ENCODE results near the gene HDAC4. TPM values are rescaled to one million over a fixed set of nuclear protein-coding genes. Genes with fewer than 3 reads are reported as not detected.

Gene HDAC4
- total and polyA plus RNA-seq, 2 donors from 2014 or later = 2.2 to 56.8 TPM

DNA sequence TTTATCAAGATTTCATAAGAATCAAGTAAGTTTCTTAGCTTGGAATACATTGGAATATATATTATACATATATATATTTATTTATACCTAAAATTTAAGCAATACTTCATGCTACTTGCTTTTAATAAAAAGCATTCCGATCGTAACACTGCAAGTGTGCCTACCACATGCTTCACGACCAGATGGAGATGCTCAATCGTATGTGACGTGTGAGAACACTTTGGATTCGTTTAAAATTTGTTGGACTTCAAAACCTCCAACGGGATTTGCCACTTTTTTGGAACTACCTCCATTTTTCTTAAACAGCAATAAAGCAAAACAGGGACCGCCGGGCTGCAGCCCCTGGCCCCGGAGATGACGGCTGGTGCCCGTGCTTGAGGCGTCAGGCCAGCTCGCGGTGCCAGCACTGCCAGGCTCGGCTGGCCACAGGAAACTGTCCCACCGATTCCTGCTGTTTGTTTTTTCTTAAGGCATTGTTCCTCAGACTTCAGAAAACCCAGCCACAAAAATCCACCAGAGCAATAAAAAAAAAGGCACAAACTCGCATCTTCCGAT, 348.9 kb downstream of the HDAC4 start:
- Histone ChIP-seq H3K36me3 (ENCODE audit: control insufficient read depth in 2 of 3, insufficient read depth in 3 of 3, low read length in 3 of 3) (peaks cover 0 to 13% (median 0%) of the 10 kb centered on the region in 3 donors), H3K9me3 (ENCODE audit: control insufficient read depth in 2 of 3, insufficient read depth in 1 of 3, low read length in 3 of 3) (peaks cover 0 to 5% (median 0%) of the 10 kb centered on the region in 3 donors), H3K27ac (ENCODE audit: low read depth in 2 of 2, low read length in 2 of 2) (no peak overlapping the region), H3K27me3 (ENCODE audit: control insufficient read depth, insufficient read depth, low read length) (no peaks in the 10 kb centered on the region), H3K9ac (ENCODE audit: low read length in 3 of 3) (no peak overlapping the region), H3K4me1 (ENCODE audit: control insufficient read depth in 2 of 3, insufficient read depth in 2 of 3, low read depth in 1 of 3, low read length in 3 of 3) (no peaks in the 10 kb centered on the region), H3K4me3 (ENCODE audit: low read length in 3 of 3) (no peak overlapping the region)
- FAIRE-seq (no peak), DNase-seq (no peak)
- TF ChIP-seq CTCF (IDR thresholded peaks at IDR 0.05; ENCODE audit: borderline replicate concordance, extremely low read depth, insufficient read depth) = no peak
- intact Hi-C loops (cut with DNase I) = no loop called here

DNA sequence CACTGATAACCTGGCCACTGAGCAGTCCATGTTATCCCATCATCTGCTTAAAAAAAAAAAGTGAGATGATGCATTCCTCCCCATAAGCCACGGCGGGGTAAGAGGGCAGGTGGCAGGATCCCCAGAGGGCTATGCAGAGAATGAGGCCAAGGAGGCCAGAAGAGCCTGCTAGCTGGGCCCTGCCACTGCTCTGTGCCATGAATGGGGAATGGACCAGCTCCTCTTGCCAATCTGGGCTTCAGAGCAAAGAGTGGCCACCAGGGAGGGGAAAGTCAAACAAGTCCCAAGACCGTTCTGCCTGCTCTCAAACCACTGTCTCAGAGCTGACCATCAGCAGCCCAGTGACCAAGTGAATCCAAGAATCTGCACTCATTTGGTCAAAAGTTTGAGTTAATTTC, 350.6 kb downstream of the HDAC4 start:
- FAIRE-seq (no peak), DNase-seq (no peak)
- TF ChIP-seq CTCF (IDR thresholded peaks at IDR 0.05; ENCODE audit: borderline replicate concordance, extremely low read depth, insufficient read depth) = no peak
- Histone ChIP-seq H3K4me1 (ENCODE audit: control insufficient read depth in 2 of 3, insufficient read depth in 2 of 3, low read depth in 1 of 3, low read length in 3 of 3) (no peaks in the 10 kb centered on the region), H3K9ac (ENCODE audit: low read length in 3 of 3) (no peak overlapping the region), H3K36me3 (ENCODE audit: control insufficient read depth in 2 of 3, insufficient read depth in 3 of 3, low read length in 3 of 3) (peaks cover 0 to 13% (median 0%) of the 10 kb centered on the region in 3 donors), H3K4me3 (ENCODE audit: low read length in 3 of 3) (no peak overlapping the region), H3K27ac (ENCODE audit: low read depth in 2 of 2, low read length in 2 of 2) (no peak overlapping the region), H3K27me3 (ENCODE audit: control insufficient read depth, insufficient read depth, low read length) (no peaks in the 10 kb centered on the region), H3K9me3 (ENCODE audit: control insufficient read depth in 2 of 3, insufficient read depth in 1 of 3, low read length in 3 of 3) (no peaks in the 10 kb centered on the region)
- intact Hi-C loops (cut with DNase I) = no loop called here

DNA sequence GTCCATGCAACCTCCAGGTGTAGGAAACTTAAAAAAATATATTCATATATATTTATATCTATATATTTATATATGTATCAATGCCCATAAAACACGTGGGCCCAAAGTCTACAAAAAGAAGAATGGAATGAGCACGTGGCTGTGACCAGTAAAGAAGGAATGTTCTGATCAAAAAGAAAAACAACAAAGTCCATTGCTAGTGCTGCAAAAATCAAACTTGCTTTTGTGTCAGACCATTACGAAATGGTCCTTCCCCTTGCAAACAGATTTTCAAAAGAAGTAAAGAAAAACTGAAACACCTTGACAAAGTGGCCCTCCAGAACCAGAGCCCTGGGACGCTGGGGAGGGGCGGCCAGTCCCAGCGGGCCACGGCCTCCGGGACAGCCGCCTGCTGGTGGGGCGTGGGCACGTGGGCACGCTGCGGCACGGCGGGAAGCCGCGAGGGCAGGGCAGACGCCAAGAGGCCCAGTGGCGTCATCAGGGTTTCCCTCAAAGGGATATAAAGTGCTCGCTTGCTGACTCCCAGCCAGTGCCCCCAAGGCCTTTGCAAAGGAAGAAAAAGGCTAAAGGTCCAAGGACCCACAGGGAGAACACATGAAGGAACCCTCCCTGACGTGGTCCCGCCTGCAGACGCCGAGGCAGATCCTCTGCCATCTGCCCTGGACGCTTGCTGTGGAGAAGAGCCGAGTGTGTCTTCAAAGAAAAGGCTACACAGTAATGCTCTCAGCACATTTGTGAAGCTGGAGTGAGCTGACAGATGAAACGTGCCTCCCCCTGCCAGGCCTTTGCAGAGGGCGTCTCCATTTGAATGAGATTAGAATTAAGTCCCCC, 351.2 kb downstream of the HDAC4 start:
- H3K9me3 ChIP-seq (ENCODE audit: control insufficient read depth in 2 of 3, insufficient read depth in 1 of 3, low read length in 3 of 3) = no peaks in the 10 kb centered on the region
- no peak overlapping the region for H3K27ac ChIP-seq (ENCODE audit: low read depth in 2 of 2, low read length in 2 of 2)
- no peak for TF ChIP-seq CTCF (IDR thresholded peaks at IDR 0.05; ENCODE audit: borderline replicate concordance, extremely low read depth, insufficient read depth)
- peaks cover 0 to 13% (median 0%) of the 10 kb centered on the region in 3 donors for H3K36me3 ChIP-seq (ENCODE audit: control insufficient read depth in 2 of 3, insufficient read depth in 3 of 3, low read length in 3 of 3)
- H3K4me3 ChIP-seq (ENCODE audit: low read length in 3 of 3) = no peak overlapping the region
- no peak overlapping the region for H3K9ac ChIP-seq (ENCODE audit: low read length in 3 of 3)
- intact Hi-C loops (cut with DNase I) = no loop called here
- no peaks in the 10 kb centered on the region for H3K27me3 ChIP-seq (ENCODE audit: control insufficient read depth, insufficient read depth, low read length)
- no peaks in the 10 kb centered on the region for H3K4me1 ChIP-seq (ENCODE audit: control insufficient read depth in 2 of 3, insufficient read depth in 2 of 3, low read depth in 1 of 3, low read length in 3 of 3)
- DNase-seq (no peak), FAIRE-seq (no peak)
